DMS53 (cell line): ENCODE results near the gene PIKFYVE.
"Not testable (repeated sequence)": the region's sequence is repeated elsewhere in the genome, so short reads cannot be mapped to it uniquely, and the experiment has no call there.

ENCODE experiments used
- DNase-seq: peaks from one replicate; lab custom pipeline; 2025; lab: John Stamatoyannopoulos, UW

Gene PIKFYVE

DNA sequence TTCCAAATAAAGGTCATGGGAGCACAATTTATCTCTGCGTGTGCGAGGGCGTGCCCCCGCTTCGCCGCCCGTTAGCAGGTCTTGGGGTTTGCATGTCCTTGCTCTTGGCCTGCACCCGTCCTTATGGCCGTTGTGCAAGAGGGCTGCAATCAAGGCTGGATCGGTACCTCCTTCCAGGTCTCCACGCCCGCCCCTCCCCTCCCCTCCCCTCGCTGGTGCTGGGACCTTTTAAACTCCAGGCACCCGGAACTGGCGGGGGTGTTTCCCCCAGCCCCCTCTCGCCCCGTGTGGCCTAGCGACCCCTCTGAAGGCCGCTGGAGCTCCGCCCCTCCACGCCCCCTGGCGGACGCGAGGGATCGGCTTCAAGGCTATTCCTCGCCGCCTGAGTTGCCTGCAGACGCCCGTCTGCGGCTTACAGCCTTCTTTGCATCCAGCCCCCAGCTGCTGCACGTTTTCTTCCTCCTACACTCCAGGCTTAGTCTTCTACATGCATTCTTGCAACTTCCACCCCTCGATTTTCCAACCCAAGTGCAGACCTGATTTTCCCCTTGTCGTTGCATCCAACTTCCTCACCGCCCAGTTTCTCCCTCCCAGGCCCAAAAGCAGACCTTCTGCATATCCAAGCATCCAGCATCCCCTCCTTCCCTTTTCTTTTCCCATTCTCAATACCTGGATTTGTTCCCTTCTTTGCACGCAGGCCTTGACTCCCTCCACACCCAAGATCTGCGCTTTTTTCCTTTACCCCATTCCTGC lies 11.8 kb upstream of the PIKFYVE start:
- DNase-seq, result peak; percentile 88

- peak; percentile 97 for DNase-seq
These were observed 11.0 kb upstream of the PIKFYVE start, which contains the start of gene IDH1 for GRCh38 chr2:208254871-208255556. Gene IDH1 (minus strand): TSS chr2:208255071. CDS start chr2:208251551, 3,520 bp downstream.

DNA sequence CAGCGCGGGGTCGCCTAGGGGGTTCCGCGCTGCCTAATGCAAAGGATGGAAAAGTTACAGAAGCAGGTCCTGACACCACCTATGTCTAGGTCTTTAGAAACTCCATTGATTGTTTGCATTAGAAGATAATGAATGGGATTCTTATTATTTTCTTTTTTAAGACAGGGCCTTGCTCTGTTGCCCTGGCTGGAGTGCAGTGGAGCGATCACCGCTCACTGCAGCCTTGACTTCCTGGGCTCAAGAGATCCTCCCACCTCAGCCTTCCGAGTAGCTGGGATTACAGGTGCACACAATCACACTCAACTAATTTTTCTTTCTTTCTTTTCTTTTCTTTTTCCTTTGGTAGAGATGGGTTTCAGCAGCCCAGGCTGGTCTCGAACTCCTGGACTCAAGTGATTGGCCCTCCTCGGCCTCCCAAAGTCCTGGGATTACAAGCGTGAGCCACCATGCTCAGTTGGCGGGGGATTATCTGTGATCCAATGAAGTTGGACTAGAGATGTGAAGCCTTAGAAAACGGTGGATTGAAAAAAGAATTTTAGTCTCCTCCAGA lies 10.4 kb upstream of the PIKFYVE start:
- DNase-seq, result no peak

DNA sequence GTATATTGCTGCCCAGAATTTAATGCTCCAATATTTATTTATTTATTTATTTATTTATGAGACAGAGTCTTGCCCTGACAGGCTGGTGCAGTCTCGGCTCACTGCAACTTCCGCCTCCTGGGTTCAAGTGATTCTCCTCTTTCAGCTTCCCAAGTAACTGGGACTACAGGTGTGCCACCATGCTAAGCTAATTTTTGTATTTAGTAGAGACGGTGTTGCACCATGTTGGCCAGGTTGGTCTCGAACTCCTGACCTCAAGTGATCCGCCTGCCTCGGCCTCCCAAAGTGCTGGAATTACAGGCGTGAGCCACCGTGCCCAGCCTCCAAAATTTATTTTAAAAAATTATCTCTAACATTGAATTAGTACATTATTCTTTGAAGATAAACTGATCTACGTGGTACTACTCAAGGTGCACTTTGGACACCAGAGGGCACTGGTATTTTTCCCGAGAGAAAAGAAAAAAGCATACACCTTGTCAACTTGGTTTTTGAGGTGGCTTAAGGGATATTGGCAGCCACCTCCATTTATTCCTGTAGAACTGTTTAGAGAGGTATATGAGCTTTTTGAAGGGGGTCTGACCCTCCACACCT lies 9.8 kb upstream of the PIKFYVE start:
- DNase-seq, result peak; percentile 32

- DNase-seq, result not testable (repeated sequence)
These were observed 8.9 kb upstream of the PIKFYVE start for GRCh38 chr2:208256849-208257813.

DNA sequence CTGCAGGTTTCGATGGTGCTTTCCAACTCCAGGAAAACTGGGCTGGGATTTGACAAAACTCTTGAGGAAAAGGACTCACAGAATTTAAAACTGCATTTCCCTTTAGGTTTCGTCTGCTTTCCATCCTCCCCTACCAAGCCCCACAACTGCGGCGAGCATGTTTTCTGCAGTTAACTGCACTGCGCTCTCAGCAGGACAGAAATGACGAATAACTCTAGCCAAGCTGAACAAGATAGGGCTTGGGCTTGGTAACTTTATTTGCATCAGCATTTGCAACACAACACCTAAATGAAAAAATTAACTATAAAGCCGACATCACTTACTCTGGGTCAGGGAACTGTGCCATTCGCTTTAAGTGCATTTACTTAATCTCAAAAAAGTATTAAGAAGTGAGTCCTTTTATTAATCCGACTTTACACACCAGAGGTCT lies 669 bp upstream of the PIKFYVE start:
- DNase-seq, result peak; percentile 67

DNA sequence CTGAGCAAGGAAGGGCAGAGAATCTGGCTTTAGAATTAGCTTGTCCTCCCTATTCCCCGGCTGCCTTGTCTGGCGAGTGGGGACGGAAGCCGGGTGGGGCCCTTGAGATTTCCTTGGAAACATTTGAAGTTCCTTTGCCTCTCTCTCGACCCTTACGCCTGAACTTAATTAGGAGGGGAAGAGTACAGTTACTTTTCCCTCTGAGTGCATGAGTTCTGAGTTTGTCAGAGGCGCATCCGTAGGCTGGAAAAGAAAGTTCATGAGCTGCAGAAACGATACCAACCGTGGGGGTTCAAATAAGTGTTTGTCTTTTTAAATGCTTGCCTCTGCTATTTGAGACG lies 468 bp downstream of the PIKFYVE start:
- DNase-seq, result no peak

DNA sequence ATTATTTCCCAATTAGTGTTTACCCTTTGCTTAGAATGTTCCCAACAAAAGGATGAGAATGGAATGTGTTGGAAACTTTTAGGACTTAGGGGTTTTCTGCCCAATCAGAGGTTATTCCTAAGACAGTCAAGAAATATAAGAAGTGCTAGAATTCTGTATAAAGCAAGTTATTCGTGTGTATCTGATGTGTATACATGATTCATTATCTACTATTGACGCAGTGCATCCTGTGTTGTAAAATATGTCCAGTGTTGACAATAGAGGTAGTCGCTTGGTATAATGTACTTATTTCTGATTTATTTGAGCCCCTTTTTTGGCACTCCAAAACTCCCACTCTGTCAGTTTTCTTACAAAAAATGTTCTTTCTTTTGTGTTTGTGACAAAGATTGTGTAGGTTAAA lies 881 bp downstream of the PIKFYVE start:
- peak; percentile 20 for DNase-seq

DNA sequence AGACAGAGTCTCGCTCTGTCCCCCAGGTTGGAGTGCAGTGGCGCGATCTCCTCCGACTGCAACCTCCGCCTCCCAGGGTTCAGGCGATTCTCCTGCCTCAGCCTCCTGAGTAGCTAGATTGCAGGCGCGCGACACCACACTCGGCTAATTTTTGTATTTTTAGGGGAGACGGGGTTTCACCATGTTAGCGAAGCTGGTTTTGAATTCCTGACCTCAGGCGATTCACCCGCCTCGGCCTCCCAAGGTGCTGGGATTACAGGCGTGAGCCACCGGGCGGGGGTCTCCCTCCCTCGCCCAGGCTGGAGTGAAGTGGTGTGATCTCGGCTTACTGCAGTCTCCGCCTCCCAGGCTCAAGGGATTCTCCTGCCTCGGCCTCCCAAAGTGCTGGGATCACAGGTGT lies 1.5 kb downstream of the PIKFYVE start:
- not testable (repeated sequence) for DNase-seq

DNA sequence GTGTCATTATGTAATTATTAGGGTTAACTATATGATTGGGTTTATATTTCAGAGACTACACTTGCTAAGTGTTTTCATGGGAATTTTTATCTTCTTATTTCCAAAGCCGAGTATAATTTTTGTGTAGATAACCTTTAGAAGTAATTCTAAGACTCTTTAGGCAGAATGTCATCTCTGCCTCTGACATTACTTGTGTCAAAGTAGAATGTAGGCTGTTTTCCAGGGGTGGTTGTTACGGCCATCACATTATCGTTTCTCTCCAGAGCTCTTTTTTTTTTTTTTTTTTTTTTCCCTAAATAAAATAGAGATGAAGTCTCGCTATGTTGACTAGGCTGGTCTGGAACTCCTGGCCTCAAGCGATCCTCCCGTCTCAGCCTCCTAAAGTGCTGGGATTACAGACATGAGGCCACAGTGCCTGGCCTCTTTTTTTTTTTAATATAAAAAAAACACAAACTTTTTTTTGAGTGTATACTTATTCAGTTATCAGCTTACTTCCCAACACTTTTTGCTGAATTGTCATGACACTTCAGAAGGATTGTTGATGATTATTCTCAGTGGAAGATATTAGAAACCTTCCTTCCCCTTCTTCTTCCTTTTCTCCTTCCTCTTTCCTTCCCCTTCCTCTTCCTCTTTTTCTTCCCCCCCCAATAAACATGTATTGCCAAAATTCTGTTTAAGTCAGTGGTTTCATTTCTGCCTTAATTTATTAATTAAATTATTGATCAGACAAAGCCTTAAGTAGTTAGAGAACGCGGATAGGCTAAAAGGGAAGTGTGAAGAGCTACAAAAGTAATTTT lies 2.3 kb downstream of the PIKFYVE start:
- DNase-seq, result no peak

DNA sequence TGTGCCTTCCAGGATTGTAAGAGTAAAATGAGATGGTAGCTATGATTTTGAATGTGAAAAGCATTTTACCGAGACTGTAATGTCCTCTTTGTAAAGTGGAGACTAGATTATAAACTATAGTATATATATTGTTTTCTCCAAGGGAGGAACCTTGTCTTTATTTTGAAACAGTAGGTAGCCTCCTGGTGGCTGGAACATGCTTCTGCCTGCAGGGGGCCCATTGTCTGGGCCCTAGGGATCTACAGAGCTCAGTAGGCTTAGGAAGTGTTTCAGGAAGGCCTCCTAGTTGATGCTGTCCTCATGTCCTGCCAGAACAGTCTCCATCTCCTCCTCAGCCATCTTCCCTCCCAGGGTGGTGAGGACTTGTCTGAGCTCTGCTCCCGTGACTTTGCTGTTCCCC lies 3.0 kb downstream of the PIKFYVE start:
- peak; percentile 12 for DNase-seq

GRCh38 chr2:208274748-208275147 lies 8.7 kb downstream of the PIKFYVE start:
- no peak for DNase-seq

GRCh38 chr2:208278549-208278948 lies 12.5 kb downstream of the PIKFYVE start:
- DNase-seq, result no peak

- no peak for DNase-seq
These were observed 13.2 kb downstream of the PIKFYVE start for GRCh38 chr2:208279236-208279635.

DNA sequence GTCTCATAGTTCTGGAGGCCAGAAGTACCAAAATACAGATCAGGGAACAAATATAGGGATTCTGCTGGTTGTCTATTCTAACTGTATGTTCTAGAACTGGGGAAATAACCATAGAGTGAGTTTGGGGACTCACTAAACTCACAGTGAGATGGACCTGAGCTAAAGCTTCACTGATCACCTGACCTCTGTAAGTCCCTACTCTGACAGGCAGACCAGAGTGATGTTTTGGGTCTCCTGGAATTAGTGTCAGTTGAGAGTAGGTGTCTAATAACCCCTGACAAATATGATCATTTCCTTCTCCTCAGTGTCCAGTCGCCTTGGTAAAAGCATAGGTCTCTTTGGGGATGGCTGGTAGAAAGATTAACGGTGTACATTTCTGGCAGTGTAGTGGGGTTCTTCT lies 14.2 kb downstream of the PIKFYVE start:
- DNase-seq, result no peak

DNA sequence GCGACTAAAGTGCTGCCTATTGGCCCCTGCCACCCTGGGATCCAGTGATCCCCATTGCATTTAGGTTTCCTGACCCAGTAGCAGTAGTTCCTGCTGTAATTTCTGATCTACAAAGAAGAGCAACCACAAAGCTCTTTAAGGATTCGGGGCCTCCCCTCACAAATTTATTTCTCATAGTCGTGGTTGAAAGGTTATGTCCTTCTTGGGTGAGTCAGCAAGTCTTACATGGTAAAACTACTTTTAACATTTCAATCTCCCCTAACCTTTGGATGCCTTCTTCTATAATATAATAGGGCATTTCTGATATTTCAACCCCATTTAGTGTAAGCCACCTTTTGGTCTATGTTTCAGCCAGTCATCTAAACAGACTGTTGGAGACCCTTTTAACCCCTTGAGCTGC lies 14.9 kb downstream of the PIKFYVE start:
- DNase-seq, result no peak

DNA sequence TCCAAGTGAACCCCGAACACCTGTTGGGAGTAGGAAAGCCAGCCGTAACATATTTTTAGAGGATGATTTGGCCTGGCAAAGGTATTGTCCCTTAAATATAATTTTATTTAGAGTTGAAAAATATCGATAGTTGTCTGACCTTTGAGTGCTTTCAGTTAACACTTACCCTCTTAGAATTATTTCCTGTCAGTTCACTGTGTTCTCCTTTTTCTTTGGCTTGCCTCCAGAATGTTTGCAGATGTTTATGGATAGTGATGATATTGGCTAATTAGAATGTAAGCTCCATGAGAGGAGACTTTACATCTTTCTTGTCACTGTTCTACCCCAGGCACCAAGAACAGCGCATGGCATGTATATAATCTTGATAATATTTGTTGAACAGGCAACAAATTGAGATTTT lies 19.8 kb downstream of the PIKFYVE start:
- DNase-seq, result no peak

GRCh38 chr2:208294482-208295024 lies 28.5 kb downstream of the PIKFYVE start:
- DNase-seq, result no peak

- no peak for DNase-seq
These were observed 29.8 kb downstream of the PIKFYVE start for GRCh38 chr2:208295834-208296233.

DNA sequence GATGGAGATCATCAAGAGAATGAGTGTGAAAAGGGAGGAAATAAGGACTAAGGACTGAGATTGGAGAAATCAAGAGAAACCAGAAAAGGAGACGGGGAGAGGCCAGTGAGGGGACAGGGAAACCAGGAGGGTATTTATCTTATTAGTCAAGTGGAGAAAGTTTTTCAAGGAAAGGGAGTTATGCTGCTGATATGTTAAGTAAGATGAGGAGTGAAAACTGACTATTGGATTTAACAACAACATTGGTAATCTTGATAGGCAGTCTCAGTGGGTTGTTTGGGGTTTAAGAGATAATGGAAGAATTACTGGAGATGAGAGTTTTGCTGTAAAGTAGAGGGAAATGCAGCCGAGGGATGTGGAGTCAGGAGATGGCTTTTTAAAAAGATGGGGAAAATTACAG lies 30.6 kb downstream of the PIKFYVE start:
- no peak for DNase-seq

GRCh38 chr2:208297961-208298360 lies 31.9 kb downstream of the PIKFYVE start:
- no peak for DNase-seq
